GM19452 (cell line): ENCODE results near the gene TRAF4.
"Not testable (repeated sequence)": the region's sequence is repeated elsewhere in the genome, so short reads cannot be mapped to it uniquely, and the experiment has no call there.

Experiments used
- ATAC-seq: cut with Tn5 transposase; IDR thresholded peaks from one replicate; pipeline ENCODE4 v1.9.1; 2021; ENCODE audit not compliant: unreplicated experiment

TRAF4 gene

DNA sequence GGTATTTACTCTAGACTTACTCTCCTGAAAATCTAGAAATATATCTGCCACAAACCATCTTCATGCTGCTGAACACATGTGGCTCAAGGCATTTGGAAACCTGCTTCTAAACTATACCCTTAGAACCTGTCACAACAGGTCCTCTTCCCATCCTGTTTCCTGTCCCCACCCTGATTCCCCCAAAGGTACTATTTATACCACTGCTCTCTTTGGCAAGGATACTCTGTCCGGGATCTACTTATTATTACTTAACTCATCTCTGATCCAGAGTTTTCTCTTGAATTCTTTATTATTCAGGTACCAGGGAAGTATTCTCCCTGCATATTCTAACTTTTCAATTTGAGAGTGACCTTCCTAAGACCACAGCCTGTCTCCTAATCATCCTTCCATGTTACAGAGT lies 33.4 kb downstream of the TRAF4 start:
- no peak for ATAC-seq

GRCh38 chr17:28779601-28780000 lies 35.8 kb downstream of the TRAF4 start:
- ATAC-seq = not testable (repeated sequence)

DNA sequence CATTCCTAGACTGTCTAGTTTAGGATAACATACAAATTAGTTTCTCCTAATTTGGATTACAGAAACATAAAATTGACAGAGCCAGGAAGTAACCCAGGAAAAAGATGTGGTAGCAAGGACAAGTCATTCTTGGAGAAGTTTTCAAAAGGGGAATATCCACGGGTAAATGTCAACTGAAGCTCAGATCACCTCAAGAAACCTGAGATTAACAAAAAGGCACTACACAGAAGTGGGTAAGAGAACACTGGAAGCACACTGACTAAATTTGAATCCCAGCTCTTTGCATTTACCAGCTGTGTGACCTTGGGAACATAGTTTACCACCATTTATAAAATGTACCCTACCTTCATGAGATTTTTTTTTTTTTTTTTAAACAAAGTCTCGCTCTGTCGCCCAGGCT lies 39.4 kb downstream of the TRAF4 start:
- no peak for ATAC-seq

- no peak for ATAC-seq
Observed at GRCh38 chr17:28788100-28788499, 44.3 kb downstream of the TRAF4 start.

DNA sequence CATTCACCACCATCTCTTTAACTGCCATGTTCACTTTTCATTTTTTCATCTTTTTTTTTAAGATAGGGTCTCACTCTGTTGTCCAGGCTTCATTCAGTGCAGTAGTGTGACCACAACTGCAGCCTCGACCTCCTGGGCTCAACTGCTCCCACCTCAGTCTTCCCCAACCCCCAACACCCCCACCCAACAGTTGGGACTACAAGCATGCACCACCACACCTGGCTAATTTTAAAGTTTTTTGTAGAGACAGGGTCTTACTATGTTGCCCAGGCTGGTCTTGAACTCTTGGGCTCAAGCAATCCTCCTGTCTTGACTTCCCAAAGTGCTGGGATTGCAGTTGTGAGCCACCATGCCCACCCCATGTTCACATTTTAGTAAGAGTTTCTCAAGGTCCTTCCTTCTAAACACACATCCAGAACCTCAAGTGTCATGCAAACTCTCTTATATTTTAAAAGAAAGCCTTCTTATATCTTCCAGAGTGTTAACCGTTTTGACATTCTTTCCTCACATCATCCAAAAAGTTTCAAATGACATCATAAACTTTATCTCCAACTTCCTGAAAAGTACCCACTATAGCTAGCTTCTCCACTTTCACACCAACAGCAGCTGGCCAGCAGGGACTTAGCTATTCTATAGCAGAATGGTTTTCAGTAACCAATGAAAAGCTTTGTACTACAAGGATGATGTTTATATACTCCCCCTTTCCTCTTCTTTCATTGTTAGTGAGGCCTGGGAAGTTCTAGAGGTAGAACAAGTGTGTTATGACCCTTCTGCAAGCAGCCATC lies 49.3 kb downstream of the TRAF4 start:
- no peak for ATAC-seq

- ATAC-seq = not testable (repeated sequence)
Observed at GRCh38 chr17:28794846-28795441, 51.1 kb downstream of the TRAF4 start.

DNA sequence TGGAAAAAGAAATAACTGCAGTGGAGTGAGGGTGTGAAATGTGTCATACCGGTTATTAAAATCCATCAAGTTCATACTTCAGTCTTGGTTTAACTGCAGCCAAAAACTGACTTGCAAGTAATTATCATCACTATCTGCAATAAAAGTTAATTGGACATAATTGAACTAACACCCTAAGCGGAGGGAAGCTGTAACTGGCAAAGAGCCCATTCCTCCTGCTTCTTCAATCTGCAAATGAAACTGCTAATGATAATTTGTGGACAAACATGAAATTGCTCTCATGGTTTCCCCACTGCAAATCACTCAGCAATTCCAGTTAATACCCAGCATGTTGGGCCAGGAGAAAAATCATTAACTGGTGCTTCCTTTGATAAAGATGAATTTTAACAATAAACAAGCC lies 52.3 kb downstream of the TRAF4 start:
- ATAC-seq = no peak
